Gastroesophageal sphincter (tissue), 3 donors: Measurements from ENCODE around the gene SOST.
"Not testable (repeated sequence)": the region's sequence is repeated elsewhere in the genome, so short reads cannot be mapped to it uniquely, and the experiment has no call there.

Experiments
- EP300 ChIP-seq: sonication (generic); formaldehyde crosslinking; IDR thresholded peaks from one replicate; pipeline ENCODE4 v1.6.1; 2017; ENCODE audit warnings: antibody characterized with exemption, mild to moderate bottlenecking
- POLR2AphosphoS5 ChIP-seq: sonication (generic); formaldehyde crosslinking; IDR thresholded peaks from one replicate; pipeline ENCODE4 v1.6.1; 2017; ENCODE audit warnings: antibody characterized with exemption
- TF ChIP-seq, protein P1 (sequence below), 4 experiments: fragments of 200-600 bp in 2 of 4; fragments of 450-650 bp in 2 of 4; sonication (generic) in 1 of 4; IDR thresholded peaks; one replicate each; pipeline ENCODE4 v1.5.1; 2017 to 2019; ENCODE audit warnings: antibody characterized with exemption in 4 of 4, mild to moderate bottlenecking in 2 of 4, moderate library complexity in 2 of 4

DNA sequence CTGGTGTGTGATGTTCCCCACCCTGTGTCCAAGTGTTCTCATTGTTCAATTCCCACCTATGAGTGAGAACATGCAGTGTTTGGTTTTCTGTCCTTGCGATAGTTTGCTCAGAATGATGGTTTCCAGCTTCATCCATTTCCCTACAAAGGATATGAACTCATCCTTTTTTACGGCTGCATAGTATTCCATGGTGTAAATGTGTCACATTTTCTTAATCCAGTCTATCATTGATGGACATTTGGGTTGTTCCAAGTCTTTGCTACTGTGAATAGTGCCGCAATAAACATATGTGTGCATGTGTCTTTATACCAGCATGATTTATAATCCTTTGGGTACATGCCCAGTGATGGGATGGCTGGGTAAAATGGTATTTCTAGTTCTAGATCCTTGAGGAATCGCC lies 34.1 kb upstream of the SOST start:
- TF ChIP-seq, protein P1, sequence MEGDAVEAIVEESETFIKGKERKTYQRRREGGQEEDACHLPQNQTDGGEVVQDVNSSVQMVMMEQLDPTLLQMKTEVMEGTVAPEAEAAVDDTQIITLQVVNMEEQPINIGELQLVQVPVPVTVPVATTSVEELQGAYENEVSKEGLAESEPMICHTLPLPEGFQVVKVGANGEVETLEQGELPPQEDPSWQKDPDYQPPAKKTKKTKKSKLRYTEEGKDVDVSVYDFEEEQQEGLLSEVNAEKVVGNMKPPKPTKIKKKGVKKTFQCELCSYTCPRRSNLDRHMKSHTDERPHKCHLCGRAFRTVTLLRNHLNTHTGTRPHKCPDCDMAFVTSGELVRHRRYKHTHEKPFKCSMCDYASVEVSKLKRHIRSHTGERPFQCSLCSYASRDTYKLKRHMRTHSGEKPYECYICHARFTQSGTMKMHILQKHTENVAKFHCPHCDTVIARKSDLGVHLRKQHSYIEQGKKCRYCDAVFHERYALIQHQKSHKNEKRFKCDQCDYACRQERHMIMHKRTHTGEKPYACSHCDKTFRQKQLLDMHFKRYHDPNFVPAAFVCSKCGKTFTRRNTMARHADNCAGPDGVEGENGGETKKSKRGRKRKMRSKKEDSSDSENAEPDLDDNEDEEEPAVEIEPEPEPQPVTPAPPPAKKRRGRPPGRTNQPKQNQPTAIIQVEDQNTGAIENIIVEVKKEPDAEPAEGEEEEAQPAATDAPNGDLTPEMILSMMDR (IDR thresholded peaks at IDR 0.05) = not testable (repeated sequence)
- TF ChIP-seq POLR2AphosphoS5, EP300: not testable (repeated sequence)
